Glutamatergic neuron (in vitro differentiated cells): ENCODE data around the gene SPPL2B. TPM values are rescaled to one million over a fixed set of nuclear protein-coding genes. Genes with fewer than 3 reads are reported as not detected.

Source experiments
- DNase-seq: peaks from one replicate; pipeline ENCODE4 v3.0.0; 2022
- H3K27ac Mint-ChIP-seq: one replicate; pipeline ENCODE4 v1.8.0; 2020; ENCODE audit warnings: mild to moderate bottlenecking, mixed read lengths, inconsistent platforms; ENCODE audit not compliant: unreplicated experiment
- H3K27me3 Mint-ChIP-seq: one replicate; pipeline ENCODE4 v1.8.0; 2020; ENCODE audit warnings: mild to moderate bottlenecking, moderate library complexity, mixed read lengths, inconsistent platforms; ENCODE audit not compliant: unreplicated experiment
- H3K36me3 Mint-ChIP-seq: one replicate; pipeline ENCODE4 v1.8.0; 2020; ENCODE audit warnings: mild to moderate bottlenecking, mixed read lengths, inconsistent platforms; ENCODE audit not compliant: unreplicated experiment
- H3K4me1 Mint-ChIP-seq: one replicate; pipeline ENCODE4 v1.8.0; 2020; ENCODE audit warnings: mild to moderate bottlenecking, low read depth, mixed read lengths, inconsistent platforms; ENCODE audit not compliant: unreplicated experiment
- H3K4me3 Mint-ChIP-seq: one replicate; pipeline ENCODE4 v1.8.0; 2020; ENCODE audit warnings: mild to moderate bottlenecking, mixed read lengths, inconsistent platforms; ENCODE audit not compliant: unreplicated experiment
- H3K9me3 Mint-ChIP-seq: one replicate; pipeline ENCODE4 v1.8.0; 2020; ENCODE audit warnings: mild to moderate bottlenecking, moderate library complexity, mixed read lengths, inconsistent platforms; ENCODE audit not compliant: unreplicated experiment
- CTCF ChIP-seq: fragments of 200-600 bp; sonication (generic); IDR thresholded peaks from one replicate; pipeline ENCODE4 v1.5.0; 2021; ENCODE audit not compliant: partially characterized antibody, unreplicated experiment
- total RNA-seq: library from RNA; stranded (reverse); fragmentation: NEBNext Ultra II Directional; extraction: Animal tissue kit (Norgen Biotek cat#: 25700); gene quantifications from one replicate; pipeline ENCODE4 v1.2.1, GENCODE V29; 2021; ENCODE audit not compliant: unreplicated experiment

Gene SPPL2B
- total RNA-seq, 1 donor from 2014 or later: 166 TPM

DNA sequence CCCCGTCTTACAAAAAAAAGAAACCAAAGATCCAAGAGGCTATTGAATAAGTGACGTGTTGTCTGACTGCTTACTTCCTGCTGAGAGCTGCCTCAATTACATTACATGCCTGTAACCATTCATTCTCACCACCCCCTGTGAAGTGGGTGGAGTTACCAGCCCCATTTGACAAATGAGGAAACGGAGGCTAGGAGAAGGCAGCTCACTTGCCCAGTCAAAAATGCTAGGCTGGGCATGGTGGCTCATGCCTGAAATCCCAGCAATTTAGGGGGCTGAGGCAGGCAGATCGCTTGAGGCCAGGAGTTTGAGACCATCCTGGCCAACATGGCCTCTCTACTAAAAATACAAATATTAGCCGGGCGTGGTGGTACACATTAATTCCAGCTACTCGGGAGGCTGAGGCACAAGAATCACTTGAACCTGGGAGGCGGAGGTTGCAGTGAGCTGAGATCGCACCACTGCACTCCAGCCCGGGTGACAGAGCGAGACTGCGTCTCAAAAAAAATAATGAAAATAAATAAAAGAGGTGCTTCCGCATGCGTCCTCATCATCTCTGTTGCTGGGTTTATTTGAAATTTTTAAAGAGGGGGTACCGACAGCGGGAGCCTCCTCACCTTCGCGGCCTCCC lies 597 bp upstream of the SPPL2B start:
- TF ChIP-seq CTCF: no peak
- DNase-seq: peak; percentile 14
- Mint-ChIP-seq H3K27me3 (peaks cover 36% of the 10 kb centered on the region), H3K27ac (peak overlapping the region; percentile 93), H3K4me3 (peak overlapping the region; percentile 99), H3K4me1 (peaks cover 45% of the 10 kb centered on the region), H3K36me3 (no peaks in the 10 kb centered on the region), H3K9me3 (peaks cover 49% of the 10 kb centered on the region)

- peak; percentile 17 for DNase-seq
- H3K36me3 Mint-ChIP-seq: no peaks in the 10 kb centered on the region
- peaks cover 42% of the 10 kb centered on the region for H3K27me3 Mint-ChIP-seq
- peaks cover 44% of the 10 kb centered on the region for H3K4me1 Mint-ChIP-seq
- no peak for TF ChIP-seq CTCF
- peak overlapping the region; percentile 96 for H3K27ac Mint-ChIP-seq
- peaks cover 56% of the 10 kb centered on the region for H3K9me3 Mint-ChIP-seq
- peak overlapping the region; percentile 97 for H3K4me3 Mint-ChIP-seq
Observed at GRCh38 chr19:2329149-2329478, 630 bp downstream of the SPPL2B start.

DNA sequence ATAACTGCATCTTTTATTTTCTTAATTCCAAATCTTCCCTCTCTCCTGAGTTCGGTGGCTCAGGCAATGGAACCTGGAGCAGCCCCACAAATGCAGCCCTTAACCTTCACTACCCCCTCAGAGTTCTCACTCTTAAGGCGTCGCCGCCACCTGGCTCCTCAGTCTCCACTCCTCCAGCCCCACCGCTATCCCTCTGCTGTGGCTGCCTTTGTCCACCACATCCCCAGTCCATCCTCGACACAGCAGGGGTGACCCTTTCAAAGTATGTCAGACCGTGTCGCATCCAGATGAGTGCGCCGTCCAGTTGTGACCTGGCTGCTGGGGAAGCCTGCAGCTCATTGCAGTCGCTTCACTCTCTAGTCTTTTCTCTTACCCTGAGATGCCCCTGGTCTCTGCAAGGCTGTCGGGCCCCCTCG lies 1.0 kb downstream of the SPPL2B start:
- Mint-ChIP-seq H3K4me3 (peak overlapping the region; percentile 97), H3K9me3 (peaks cover 53% of the 10 kb centered on the region), H3K36me3 (no peaks in the 10 kb centered on the region), H3K4me1 (peaks cover 40% of the 10 kb centered on the region), H3K27me3 (peaks cover 38% of the 10 kb centered on the region), H3K27ac (peak overlapping the region; percentile 96)
- TF ChIP-seq CTCF: no peak
- no peak for DNase-seq

DNA sequence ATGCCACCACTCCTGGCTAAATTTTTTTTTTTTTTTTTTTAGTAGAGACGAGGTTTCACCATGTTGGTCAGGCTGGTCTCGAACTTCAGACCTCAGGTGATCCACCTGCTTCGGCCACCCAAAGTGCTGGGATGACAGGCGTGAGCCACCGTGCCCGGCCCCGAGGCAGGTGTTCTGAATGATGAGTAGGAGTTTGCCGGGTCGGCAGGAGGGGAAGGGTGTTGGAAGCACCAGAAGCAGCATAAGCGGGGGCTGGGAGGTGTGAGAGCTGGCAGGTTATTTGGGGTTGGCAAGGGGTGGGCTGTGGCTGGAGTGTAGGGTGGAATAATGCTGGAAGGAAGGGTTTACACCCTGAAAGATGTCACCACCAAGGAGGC lies 1.8 kb downstream of the SPPL2B start:
- Mint-ChIP-seq H3K4me3 (peak overlapping the region; percentile 68), H3K27ac (peak overlapping the region; percentile 23), H3K9me3 (peaks cover 51% of the 10 kb centered on the region), H3K27me3 (peaks cover 38% of the 10 kb centered on the region), H3K4me1 (peaks cover 35% of the 10 kb centered on the region), H3K36me3 (no peaks in the 10 kb centered on the region)
- TF ChIP-seq CTCF: no peak
- no peak for DNase-seq

- peak overlapping the region; percentile 94 for H3K27ac Mint-ChIP-seq
- peaks cover 1% of the 10 kb centered on the region for H3K36me3 Mint-ChIP-seq
- H3K4me3 Mint-ChIP-seq: peak overlapping the region; percentile 68
- peaks cover 49% of the 10 kb centered on the region for H3K9me3 Mint-ChIP-seq
- peaks cover 32% of the 10 kb centered on the region for H3K4me1 Mint-ChIP-seq
- no peak for DNase-seq
- H3K27me3 Mint-ChIP-seq: peaks cover 37% of the 10 kb centered on the region
- no peak for TF ChIP-seq CTCF
Observed at GRCh38 chr19:2330632-2331284, 2.3 kb downstream of the SPPL2B start.
